Activated CD4-positive, alpha-beta T cell treated with anti-CD3 and anti-CD28 coated beads for 36 hours (primary cell): Measurements from ENCODE around the gene CD109. TPM values are rescaled to one million over a fixed set of nuclear protein-coding genes. Genes with fewer than 3 reads are reported as not detected.
A peak's percentile ranks its signal among the peaks of the same experiment; 100 is the strongest.

Experiments used
- ATAC-seq: fragments of 200-7000 bp; cut with Tn5 transposase; one replicate; pipeline ENCODE4 v1.10.0; 2021; ENCODE audit warnings: mild to moderate bottlenecking, moderate library complexity
- CTCF ChIA-PET: fragments of 350-600 bp; sonication (Branson Sonifier 250); formaldehyde crosslinking; loops from one replicate; lab custom pipeline; 2021; ENCODE audit warnings: antibody characterized with exemption; lab: Charles Lee
- POLR2A ChIA-PET: fragments of 350-600 bp; sonication (Branson Sonifier 250); formaldehyde crosslinking; loops from one replicate; lab custom pipeline; 2021; ENCODE audit warnings: antibody characterized with exemption, inconsistent platforms; lab: Charles Lee
- DNase-seq: peaks from one replicate; pipeline ENCODE4 v3.0.0-alpha.2; 2020
- H3K27ac Mint-ChIP-seq: one replicate; pipeline ENCODE4 v1.8.0; 2021; ENCODE audit warnings: mixed read lengths
- H3K27me3 Mint-ChIP-seq: one replicate; pipeline ENCODE4 v1.8.0; 2021; ENCODE audit warnings: mixed read lengths
- H3K36me3 Mint-ChIP-seq: one replicate; pipeline ENCODE4 v1.8.0; 2021; ENCODE audit warnings: low read depth, mixed read lengths
- H3K4me1 Mint-ChIP-seq: one replicate; pipeline ENCODE4 v1.8.0; 2021; ENCODE audit warnings: mixed read lengths
- H3K4me3 Mint-ChIP-seq: one replicate; pipeline ENCODE4 v1.8.0; 2021; ENCODE audit warnings: mild to moderate bottlenecking, moderate library complexity, mixed read lengths
- H3K9me3 Mint-ChIP-seq: one replicate; pipeline ENCODE4 v1.8.0; 2021; ENCODE audit warnings: low read depth, mixed read lengths
- intact Hi-C, 2 experiments: fragments of 100-400 bp; cut with DNase I in 1 of 2; cut with micrococcal nuclease in 1 of 2; formaldehyde crosslinking; loops; one replicate each; pipeline versions ENCODE4 v1.14.2 to v1.15.1; 2022 to 2024; cut with DNase I, micrococcal nuclease
- total RNA-seq, 2 experiments: library from RNA; stranded (reverse); gene quantifications; one replicate each; pipeline ENCODE4 v1.2.3, GENCODE V29; 2021

The CD109 gene
- total RNA-seq: 10 to 100 TPM; 13.2 to 15.8 TPM

GRCh38 chr6:73695619-73696421, at the start of gene CD109:
TSS of gene CD109 (plus strand) at chr6:73696203. CDS start at chr6:73696216, 13 bp downstream.
- ATAC-seq (peak; percentile 86), DNase-seq (peak; percentile 88)
- H3K9me3 Mint-ChIP-seq: no peaks in the 10 kb centered on the region
- H3K36me3 Mint-ChIP-seq: peaks cover 27% of the 10 kb centered on the region
- intact Hi-C loops: loop anchor here (1.0 to 2.0 kb wide), 10 partner anchors 19 to 175 kb away; partner anchors contain the start of gene EEF1A1 (in 2 of the 2)
- H3K4me1 Mint-ChIP-seq: peaks cover 44% of the 10 kb centered on the region
- H3K4me3 Mint-ChIP-seq: peak within 1 kb of the TSS; percentile 81
- ChIA-PET CTCF (interaction anchor here (0.6 to 1.3 kb wide), 6 partner anchors 18 to 174 kb away, joined by 4 to 5 read pairs (median 5); no protein-coding TSS in a partner anchor), POLR2A (interaction anchor here (0.8 kb wide), 2 partner anchors 8 to 43 kb away, joined by 5 to 10 read pairs; no protein-coding TSS in a partner anchor)
- H3K27ac Mint-ChIP-seq: peak within 1 kb of the TSS; percentile 96
- H3K27me3 Mint-ChIP-seq: peaks cover 8% of the 10 kb centered on the region

- H3K36me3 Mint-ChIP-seq: peaks cover 3% of the 10 kb centered on the region
- ATAC-seq (no peak), DNase-seq (no peak)
- H3K27me3 Mint-ChIP-seq: no peaks in the 10 kb centered on the region
- peaks cover 26% of the 10 kb centered on the region for H3K4me1 Mint-ChIP-seq
- H3K27ac Mint-ChIP-seq: no peak overlapping the region
- CTCF ChIA-PET: interaction anchor here (0.6 to 0.9 kb wide), 2 partner anchors 27 to 85 kb away, joined by 3 to 5 read pairs; no protein-coding TSS in a partner anchor
- H3K4me3 Mint-ChIP-seq: no peak overlapping the region
- POLR2A ChIA-PET: no interaction called here
- H3K9me3 Mint-ChIP-seq: no peaks in the 10 kb centered on the region
- intact Hi-C loops: no loop called here
Measured at GRCh38 chr6:73648166-73648565, 47.8 kb upstream of the CD109 start.

- DNase-seq (no peak), ATAC-seq (no peak)
- Mint-ChIP-seq H3K27ac (no peak overlapping the region), H3K9me3 (no peaks in the 10 kb centered on the region), H3K4me3 (no peak overlapping the region), H3K27me3 (no peaks in the 10 kb centered on the region), H3K4me1 (peaks cover 26% of the 10 kb centered on the region), H3K36me3 (peaks cover 3% of the 10 kb centered on the region)
- intact Hi-C loops: loop anchor here (5.0 to 10.0 kb wide), 4 partner anchors 62 to 1953 kb away; partner anchors contain the start of genes KHDC1 (in 1 of the 2), MTO1 (in 1 of the 2) and SENP6 (in 1 of the 2)
- ChIA-PET POLR2A (interaction anchor here (0.6 kb wide), 2 partner anchors 64 to 1657 kb away, joined by 3 to 10 read pairs; no protein-coding TSS in a partner anchor), CTCF (interaction anchor here (1.2 to 1.5 kb wide), 2 partner anchors 24 to 39 kb away, joined by 3 to 5 read pairs; no protein-coding TSS in a partner anchor)
Measured at GRCh38 chr6:73649783-73650182, 46.2 kb upstream of the CD109 start.

GRCh38 chr6:73652637-73653570, 43.1 kb upstream of the CD109 start:
- ATAC-seq (peak; percentile 61), DNase-seq (peak; percentile 82)
- no peaks in the 10 kb centered on the region for H3K9me3 Mint-ChIP-seq
- H3K4me1 Mint-ChIP-seq: peaks cover 31% of the 10 kb centered on the region
- POLR2A ChIA-PET: interaction anchor here (0.6 to 3.4 kb wide), 10 partner anchors 69 to 1655 kb away, joined by 3 to 29 read pairs (median 4); partner anchors contain the start of genes CGAS and EEF1A1
- H3K27ac Mint-ChIP-seq: peak overlapping the region; percentile 94
- peaks cover 3% of the 10 kb centered on the region for H3K36me3 Mint-ChIP-seq
- intact Hi-C loops: loop anchor here (1.0 to 10.0 kb wide), 10 partner anchors 66 to 1949 kb away; partner anchors contain the start of genes KHDC1 (in 2 of the 2), MTO1 (in 1 of the 2) and SENP6 (in 1 of the 2)
- no peaks in the 10 kb centered on the region for H3K27me3 Mint-ChIP-seq
- peak overlapping the region; percentile 87 for H3K4me3 Mint-ChIP-seq
- CTCF ChIA-PET: interaction anchor here (0.5 to 3.4 kb wide), 34 partner anchors 9 to 1590 kb away, joined by 3 to 25 read pairs (median 4); partner anchors contain the start of genes CGAS, DDX43, EEF1A1 and MTO1

GRCh38 chr6:73653571-73654424, 42.2 kb upstream of the CD109 start, which contains the start of gene SLC17A5:
TSS of gene SLC17A5 (minus strand) at chr6:73653992. CDS start at chr6:73653886, 106 bp downstream.
- ATAC-seq: peak; percentile 91
- H3K4me1 Mint-ChIP-seq: peaks cover 29% of the 10 kb centered on the region
- ChIA-PET POLR2A (interaction anchor here (0.7 to 3.4 kb wide), 9 partner anchors 69 to 242 kb away, joined by 3 to 29 read pairs (median 6); partner anchors contain the start of genes CGAS and EEF1A1), CTCF (interaction anchor here (0.5 to 3.4 kb wide), 29 partner anchors 10 to 1629 kb away, joined by 3 to 25 read pairs (median 4); partner anchors contain the start of genes DDX43, EEF1A1 and MTO1)
- no peaks in the 10 kb centered on the region for H3K27me3 Mint-ChIP-seq
- intact Hi-C loops: loop anchor here (1.0 to 10.0 kb wide), 14 partner anchors 41 to 1949 kb away; partner anchors contain the start of genes KHDC1 (in 2 of the 2), EEF1A1 (in 1 of the 2), MTO1 (in 1 of the 2) and SENP6 (in 1 of the 2)
- peak within 1 kb of the TSS; percentile 87 for H3K4me3 Mint-ChIP-seq
- peak; percentile 94 for DNase-seq
- H3K27ac Mint-ChIP-seq: peak within 1 kb of the TSS; percentile 94
- H3K9me3 Mint-ChIP-seq: no peaks in the 10 kb centered on the region
- peaks cover 3% of the 10 kb centered on the region for H3K36me3 Mint-ChIP-seq

- no peak for ATAC-seq
- H3K27ac Mint-ChIP-seq: no peak overlapping the region
- H3K4me3 Mint-ChIP-seq: peak overlapping the region; percentile 34
- CTCF ChIA-PET: no interaction called here
- no peaks in the 10 kb centered on the region for H3K27me3 Mint-ChIP-seq
- POLR2A ChIA-PET: interaction anchor here (3.4 kb wide), 1 partner anchor 135 kb away, joined by 29 read pairs; the partner anchor contains the start of gene EEF1A1
- H3K9me3 Mint-ChIP-seq: no peaks in the 10 kb centered on the region
- no peak for DNase-seq
- intact Hi-C loops: loop anchor here (2.0 to 10.0 kb wide), 3 partner anchors 39 to 1629 kb away; partner anchors contain the start of genes KHDC1 (in 1 of the 2) and TMEM30A (in 1 of the 2)
- no peaks in the 10 kb centered on the region for H3K36me3 Mint-ChIP-seq
- H3K4me1 Mint-ChIP-seq: peaks cover 29% of the 10 kb centered on the region
Measured at GRCh38 chr6:73655341-73655917, 40.6 kb upstream of the CD109 start.

- H3K4me3 Mint-ChIP-seq: no peak overlapping the region
- intact Hi-C loops: loop anchor here in 1 of 2 experiments (10.0 kb wide), 1 partner anchor 392 kb away; the partner anchor contains the start of gene KHDC1
- H3K27me3 Mint-ChIP-seq: no peaks in the 10 kb centered on the region
- H3K27ac Mint-ChIP-seq: no peak overlapping the region
- POLR2A ChIA-PET: no interaction called here
- DNase-seq: no peak
- no peak for ATAC-seq
- H3K9me3 Mint-ChIP-seq: no peaks in the 10 kb centered on the region
- peaks cover 26% of the 10 kb centered on the region for H3K4me1 Mint-ChIP-seq
- CTCF ChIA-PET: no interaction called here
- H3K36me3 Mint-ChIP-seq: no peaks in the 10 kb centered on the region
Measured at GRCh38 chr6:73656531-73657145, 39.4 kb upstream of the CD109 start.

GRCh38 chr6:73657201-73657600, 38.8 kb upstream of the CD109 start:
- ChIA-PET POLR2A (no interaction called here), CTCF (no interaction called here)
- Mint-ChIP-seq H3K4me3 (no peak overlapping the region), H3K4me1 (peaks cover 23% of the 10 kb centered on the region), H3K9me3 (no peaks in the 10 kb centered on the region), H3K27me3 (no peaks in the 10 kb centered on the region), H3K36me3 (no peaks in the 10 kb centered on the region), H3K27ac (peak overlapping the region; percentile 6)
- DNase-seq (peak; percentile 30), ATAC-seq (no peak)
- intact Hi-C loops: loop anchor here in 1 of 2 experiments (10.0 kb wide), 1 partner anchor 392 kb away; the partner anchor contains the start of gene KHDC1

- no peak overlapping the region for H3K4me3 Mint-ChIP-seq
- ATAC-seq (no peak), DNase-seq (no peak)
- ChIA-PET POLR2A (interaction anchor here (0.6 kb wide), 1 partner anchor 199 kb away, joined by 5 read pairs; no protein-coding TSS in a partner anchor), CTCF (interaction anchor here (1.5 kb wide), 1 partner anchor 69 kb away, joined by 4 read pairs; no protein-coding TSS in a partner anchor)
- H3K9me3 Mint-ChIP-seq: no peaks in the 10 kb centered on the region
- intact Hi-C loops: no loop called here
- H3K4me1 Mint-ChIP-seq: peaks cover 9% of the 10 kb centered on the region
- H3K27me3 Mint-ChIP-seq: peaks cover 11% of the 10 kb centered on the region
- H3K36me3 Mint-ChIP-seq: no peaks in the 10 kb centered on the region
- H3K27ac Mint-ChIP-seq: no peak overlapping the region
Measured at GRCh38 chr6:73664701-73665100, 31.3 kb upstream of the CD109 start.
